ENCODE measurements around the gene CNIH3. TPM values are rescaled to one million over a fixed set of nuclear protein-coding genes. Genes with fewer than 3 reads are reported as not detected.

Gene CNIH3
- total RNA-seq, 2 donors from 2014 or later = 7.9 to 15.3 TPM

GRCh38 chr1:224665016-224665415 lies 48.9 kb downstream of the CNIH3 start:
- Histone ChIP-seq H3K36me3 (replicated peaks in 1 of 2; ENCODE audit: insufficient read depth in 1 of 2, low read depth in 2 of 2) (no peaks in the 10 kb centered on the region), H3K9me3 (no peaks in the 10 kb centered on the region), H3K4me3 (no peak overlapping the region), H3K27ac (no peak overlapping the region), H3K27me3 (no peaks in the 10 kb centered on the region), H3K4me1 (peaks cover 8% of the 10 kb centered on the region)
- no peak for ATAC-seq
- 65 to 67% methylated on average over 3 of the region's 3 CpGs for WGBS, 2 donors
- intact Hi-C loops (cut with DNase I) = no loop called here
- no peak for DNase-seq
- TF ChIP-seq CTCF (IDR thresholded peaks at IDR 0.05) (no peak), POLR2A (IDR thresholded peaks at IDR 0.05) (no peak)

GRCh38 chr1:224666078-224666477 lies 50.0 kb downstream of the CNIH3 start:
- H3K9me3 ChIP-seq = no peaks in the 10 kb centered on the region
- H3K4me1 ChIP-seq = peaks cover 8% of the 10 kb centered on the region
- no peaks in the 10 kb centered on the region for H3K36me3 ChIP-seq (replicated peaks in 1 of 2; ENCODE audit: insufficient read depth in 1 of 2, low read depth in 2 of 2)
- TF ChIP-seq POLR2A (IDR thresholded peaks at IDR 0.05) = no peak
- no peak overlapping the region for H3K4me3 ChIP-seq
- H3K27ac ChIP-seq = no peak overlapping the region
- no peak for ATAC-seq
- no peak for DNase-seq
- intact Hi-C loops (cut with DNase I) = no loop called here
- H3K27me3 ChIP-seq = no peaks in the 10 kb centered on the region

- no peak overlapping the region for H3K4me3 ChIP-seq
- no peak overlapping the region for H3K27ac ChIP-seq
- no peaks in the 10 kb centered on the region for H3K9me3 ChIP-seq
- intact Hi-C loops (cut with DNase I) = no loop called here
- TF ChIP-seq POLR2A (IDR thresholded peaks at IDR 0.05) (no peak), CTCF (IDR thresholded peaks at IDR 0.05) (no peak)
- H3K36me3 ChIP-seq (replicated peaks in 1 of 2; ENCODE audit: insufficient read depth in 1 of 2, low read depth in 2 of 2) = no peaks in the 10 kb centered on the region
- no peaks in the 10 kb centered on the region for H3K27me3 ChIP-seq
- H3K4me1 ChIP-seq = peaks cover 8% of the 10 kb centered on the region
- no peak for DNase-seq
- WGBS, 2 donors = 71 to 82% methylated on average over 2 of the region's 2 CpGs
- no peak for ATAC-seq
These were observed 50.8 kb downstream of the CNIH3 start for GRCh38 chr1:224666913-224667312.

GRCh38 chr1:224668984-224669383 lies 52.9 kb downstream of the CNIH3 start:
- ATAC-seq (peak; percentile 72), DNase-seq (peak; percentile 30 to 73 (median 64))
- H3K27ac ChIP-seq = peak overlapping the region in 2 of 4 donors; percentile 16 to 32
- H3K27me3 ChIP-seq = no peaks in the 10 kb centered on the region
- no peak for TF ChIP-seq POLR2A (IDR thresholded peaks at IDR 0.05)
- TF ChIP-seq CTCF (IDR thresholded peaks at IDR 0.05) = no peak
- no peaks in the 10 kb centered on the region for H3K36me3 ChIP-seq (replicated peaks in 1 of 2; ENCODE audit: insufficient read depth in 1 of 2, low read depth in 2 of 2)
- intact Hi-C loops (cut with DNase I) = no loop called here
- H3K4me1 ChIP-seq = peaks cover 8% of the 10 kb centered on the region
- no peaks in the 10 kb centered on the region for H3K9me3 ChIP-seq
- WGBS, 2 donors = 41 to 48% methylated on average over 2 to 3 of the region's 3 CpGs
- H3K4me3 ChIP-seq = no peak overlapping the region

- Histone ChIP-seq H3K36me3 (replicated peaks in 1 of 2; ENCODE audit: insufficient read depth in 1 of 2, low read depth in 2 of 2) (no peaks in the 10 kb centered on the region), H3K4me3 (no peak overlapping the region), H3K9me3 (no peaks in the 10 kb centered on the region), H3K27ac (peak overlapping the region in 2 of 4 donors; percentile 16 to 32), H3K4me1 (peaks cover 8% of the 10 kb centered on the region), H3K27me3 (no peaks in the 10 kb centered on the region)
- ATAC-seq (no peak), DNase-seq (no peak)
- intact Hi-C loops (cut with DNase I) = no loop called here
- 58 to 61% methylated on average over 3 of the region's 3 CpGs for WGBS, 2 donors
- TF ChIP-seq CTCF (IDR thresholded peaks at IDR 0.05) (no peak), POLR2A (IDR thresholded peaks at IDR 0.05) (no peak)
These were observed 53.3 kb downstream of the CNIH3 start for GRCh38 chr1:224669403-224669802.
